Measurements from ENCODE around the gene FBL.

The FBL gene

GRCh38 chr19:39842693-39843435 is 3.3 kb downstream of the FBL start:
- no peak for FAIRE-seq

- FAIRE-seq, result no peak
Measured at GRCh38 chr19:39841041-39841440, 5.1 kb downstream of the FBL start.

GRCh38 chr19:39840492-39840891 is 5.7 kb downstream of the FBL start:
- FAIRE-seq, result no peak

GRCh38 chr19:39839678-39840327 is 6.4 kb downstream of the FBL start:
- no peak for FAIRE-seq

GRCh38 chr19:39838569-39838968 is 7.6 kb downstream of the FBL start:
- no peak for FAIRE-seq

- no peak for FAIRE-seq
Measured at GRCh38 chr19:39837978-39838377, 8.2 kb downstream of the FBL start.

- FAIRE-seq, result no peak
Measured at GRCh38 chr19:39834287-39834841, 11.8 kb downstream of the FBL start.

GRCh38 chr19:39833464-39834286 is 12.5 kb downstream of the FBL start, which contains the start of gene DYRK1B:
DYRK1B (minus strand) TSS chr19:39834162; CDS start chr19:39831867, 2,295 bp downstream.
- FAIRE-seq, result peak; percentile 16

GRCh38 chr19:39833160-39833463 is 13.1 kb downstream of the FBL start:
- no peak for FAIRE-seq

GRCh38 chr19:39832341-39833083 is 13.7 kb downstream of the FBL start:
- no peak for FAIRE-seq

- no peak for FAIRE-seq
Measured at GRCh38 chr19:39831679-39832078, 14.5 kb downstream of the FBL start.

- FAIRE-seq, result no peak
Measured at GRCh38 chr19:39830847-39831246, 15.3 kb downstream of the FBL start.

GRCh38 chr19:39830406-39830805 is 15.8 kb downstream of the FBL start:
- no peak for FAIRE-seq

- FAIRE-seq, result no peak
Measured at GRCh38 chr19:39829702-39830275, 16.4 kb downstream of the FBL start.

- FAIRE-seq, result no peak
Measured at GRCh38 chr19:39828654-39829032, 17.5 kb downstream of the FBL start.

- FAIRE-seq, result no peak
Measured at GRCh38 chr19:39828015-39828653, 18.0 kb downstream of the FBL start.

- FAIRE-seq, result no peak
Measured at GRCh38 chr19:39827216-39827615, 19.0 kb downstream of the FBL start.

- FAIRE-seq, result no peak
Measured at GRCh38 chr19:39826311-39826945, 19.8 kb downstream of the FBL start.

- FAIRE-seq, result no peak
Measured at GRCh38 chr19:39825531-39826076, 20.6 kb downstream of the FBL start.

- FAIRE-seq, result no peak
Measured at GRCh38 chr19:39825093-39825463, 21.1 kb downstream of the FBL start.

All from A204.1 (cell line).